GM21619 (cell line): Measurements from ENCODE around the gene MDK.
A peak's percentile ranks its signal among the peaks of the same experiment; 100 is the strongest.
"Not testable (repeated sequence)": the region's sequence is repeated elsewhere in the genome, so short reads cannot be mapped to it uniquely, and the experiment has no call there.

Source experiments
- ATAC-seq: cut with Tn5 transposase; IDR thresholded peaks from one replicate; pipeline ENCODE4 v1.9.1; 2021; ENCODE audit not compliant: unreplicated experiment

The MDK gene

DNA sequence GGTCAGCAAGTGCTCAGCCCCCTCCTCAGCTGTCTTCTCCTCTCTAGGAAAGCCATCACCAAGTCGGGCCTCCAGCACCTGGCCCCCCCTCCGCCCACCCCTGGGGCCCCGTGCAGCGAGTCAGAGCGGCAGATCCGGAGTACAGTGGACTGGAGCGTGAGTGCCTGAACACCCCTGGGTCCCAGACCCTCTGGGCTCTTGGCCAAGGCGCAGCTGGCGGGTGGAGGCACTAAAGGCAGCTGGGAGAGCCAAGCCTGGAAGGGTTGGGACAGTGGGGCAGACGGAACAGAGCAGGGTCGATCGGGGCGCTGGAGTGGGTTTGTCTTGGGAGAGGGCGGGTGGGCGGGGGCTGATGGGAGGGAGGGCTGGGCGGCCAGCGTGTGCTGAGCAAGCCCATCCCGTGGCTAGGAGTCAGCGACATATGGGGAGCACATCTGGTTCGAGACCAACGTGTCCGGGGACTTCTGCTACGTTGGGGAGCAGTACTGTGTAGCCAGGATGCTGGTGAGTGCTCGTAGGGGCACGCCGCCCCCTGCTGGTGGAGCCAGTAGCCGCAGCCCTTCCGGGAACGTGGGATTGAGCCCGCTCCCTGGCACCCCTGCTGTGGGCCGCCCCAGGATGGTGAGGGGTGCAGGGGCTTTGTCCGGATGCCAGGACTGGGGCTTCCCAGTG is 14.1 kb upstream of the MDK start:
- peak; percentile 51 for ATAC-seq

DNA sequence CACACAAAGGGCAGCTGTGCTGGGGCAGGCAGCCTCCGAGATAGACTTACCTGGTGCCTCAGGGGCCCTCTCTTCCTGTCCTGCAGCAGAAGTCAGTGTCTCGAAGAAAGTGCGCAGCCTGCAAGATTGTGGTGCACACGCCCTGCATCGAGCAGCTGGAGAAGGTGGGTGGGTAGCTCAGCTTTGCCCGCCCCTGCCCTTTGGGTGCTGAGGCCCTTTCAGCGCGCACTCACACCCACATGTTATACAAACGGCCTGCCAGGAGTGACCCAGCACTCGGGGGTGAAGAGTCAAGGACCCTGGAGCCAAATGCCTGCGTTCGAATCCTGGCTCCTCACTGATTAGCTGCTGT is 13.6 kb upstream of the MDK start:
- ATAC-seq = no peak

DNA sequence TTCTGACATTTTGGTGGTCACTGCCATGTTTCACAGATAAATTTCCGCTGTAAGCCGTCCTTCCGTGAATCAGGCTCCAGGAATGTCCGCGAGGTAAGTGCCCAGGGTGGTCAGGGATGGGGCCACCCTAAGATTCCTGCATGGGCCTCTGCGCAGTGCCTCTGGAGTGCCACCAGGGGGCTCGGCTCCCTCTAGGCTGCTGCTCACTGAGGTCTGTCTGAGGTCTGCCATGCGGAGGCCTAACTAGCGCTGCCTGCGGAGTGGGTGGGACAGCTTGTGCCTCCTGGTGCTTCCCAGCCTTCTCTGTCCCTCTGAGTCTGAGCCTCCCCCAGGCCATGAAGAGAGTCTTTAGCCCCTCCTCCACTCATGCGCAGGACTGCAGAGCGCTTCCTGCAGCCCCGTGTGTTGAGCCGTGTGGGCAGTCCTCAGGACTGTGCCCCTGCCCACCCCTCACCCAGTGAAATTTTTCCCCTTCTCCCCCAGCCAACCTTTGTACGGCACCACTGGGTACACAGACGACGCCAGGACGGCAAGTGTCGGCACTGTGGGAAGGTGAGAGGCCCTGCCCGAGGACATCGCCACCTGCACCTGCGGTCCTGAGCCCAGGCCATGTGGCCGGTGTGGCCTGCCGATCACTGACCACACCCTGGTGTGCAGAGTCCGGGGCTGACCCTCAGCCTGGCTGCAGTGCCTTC is 11.9 kb upstream of the MDK start:
- peak; percentile 46 for ATAC-seq

DNA sequence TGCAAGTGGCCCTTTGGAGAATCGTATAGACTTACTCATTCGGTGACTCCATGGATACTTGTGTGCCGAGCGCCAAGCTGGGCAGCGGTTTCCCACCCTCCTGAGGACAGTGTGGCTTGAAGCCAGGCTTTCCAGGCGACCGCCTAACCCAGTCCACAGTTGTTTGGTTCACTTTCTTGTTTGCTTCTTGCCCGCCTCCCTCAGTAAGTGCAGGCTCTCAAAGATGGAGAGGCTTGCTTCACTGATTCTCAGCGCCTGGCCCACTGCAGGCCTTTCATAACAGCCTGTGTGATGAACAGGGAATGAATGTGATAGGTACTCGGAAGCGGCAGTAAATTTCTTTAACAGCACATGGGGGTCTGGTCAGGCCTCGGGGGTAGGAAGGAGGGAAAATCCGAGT is 11.2 kb upstream of the MDK start:
- ATAC-seq = no peak

DNA sequence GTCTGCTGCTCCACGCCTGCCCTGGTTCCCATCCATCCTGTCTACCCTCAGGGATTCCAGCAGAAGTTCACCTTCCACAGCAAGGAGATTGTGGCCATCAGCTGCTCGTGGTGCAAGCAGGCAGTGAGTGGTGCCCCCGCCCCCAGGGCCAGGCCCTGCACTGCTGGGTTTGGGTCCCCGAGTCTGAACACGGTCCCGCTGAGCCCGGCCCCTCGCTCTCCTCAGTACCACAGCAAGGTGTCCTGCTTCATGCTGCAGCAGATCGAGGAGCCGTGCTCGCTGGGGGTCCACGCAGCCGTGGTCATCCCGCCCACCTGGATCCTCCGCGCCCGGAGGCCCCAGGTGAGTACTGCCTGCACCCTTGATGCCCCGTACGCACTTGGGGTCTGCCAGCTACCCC is 10.2 kb upstream of the MDK start:
- ATAC-seq = not testable (repeated sequence)

DNA sequence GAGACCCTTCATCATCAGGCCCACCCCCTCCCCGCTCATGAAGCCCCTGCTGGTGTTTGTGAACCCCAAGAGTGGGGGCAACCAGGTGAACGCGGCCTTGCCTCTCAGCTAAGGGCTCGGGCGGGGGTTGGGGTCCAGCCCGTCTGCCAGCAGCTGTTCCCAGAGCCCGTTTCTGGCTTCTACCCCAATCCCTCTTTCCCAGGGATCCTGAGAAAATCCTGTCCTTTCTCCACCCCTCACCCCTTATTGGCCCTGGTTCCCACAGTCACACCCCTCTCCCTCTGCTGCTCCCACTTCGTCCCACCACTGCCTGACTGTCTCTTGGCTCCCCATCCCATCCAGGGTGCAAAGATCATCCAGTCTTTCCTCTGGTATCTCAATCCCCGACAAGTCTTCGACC is 9.4 kb upstream of the MDK start:
- no peak for ATAC-seq

DNA sequence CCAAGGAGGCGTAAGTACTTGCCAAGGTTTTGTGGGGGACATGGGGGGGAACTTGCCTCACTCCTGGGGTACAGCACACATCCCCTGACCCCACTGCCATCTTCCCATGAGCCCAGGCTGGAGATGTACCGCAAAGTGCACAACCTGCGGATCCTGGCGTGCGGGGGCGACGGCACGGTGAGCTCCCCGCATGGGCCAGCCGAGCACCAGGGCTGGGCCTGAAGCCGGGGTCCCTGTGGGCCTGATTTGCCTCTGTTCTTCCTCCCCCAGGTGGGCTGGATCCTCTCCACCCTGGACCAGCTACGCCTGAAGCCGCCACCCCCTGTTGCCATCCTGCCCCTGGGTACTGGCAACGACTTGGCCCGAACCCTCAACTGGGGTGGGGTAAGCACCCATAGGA is 9.0 kb upstream of the MDK start:
- ATAC-seq = not testable (repeated sequence)

DNA sequence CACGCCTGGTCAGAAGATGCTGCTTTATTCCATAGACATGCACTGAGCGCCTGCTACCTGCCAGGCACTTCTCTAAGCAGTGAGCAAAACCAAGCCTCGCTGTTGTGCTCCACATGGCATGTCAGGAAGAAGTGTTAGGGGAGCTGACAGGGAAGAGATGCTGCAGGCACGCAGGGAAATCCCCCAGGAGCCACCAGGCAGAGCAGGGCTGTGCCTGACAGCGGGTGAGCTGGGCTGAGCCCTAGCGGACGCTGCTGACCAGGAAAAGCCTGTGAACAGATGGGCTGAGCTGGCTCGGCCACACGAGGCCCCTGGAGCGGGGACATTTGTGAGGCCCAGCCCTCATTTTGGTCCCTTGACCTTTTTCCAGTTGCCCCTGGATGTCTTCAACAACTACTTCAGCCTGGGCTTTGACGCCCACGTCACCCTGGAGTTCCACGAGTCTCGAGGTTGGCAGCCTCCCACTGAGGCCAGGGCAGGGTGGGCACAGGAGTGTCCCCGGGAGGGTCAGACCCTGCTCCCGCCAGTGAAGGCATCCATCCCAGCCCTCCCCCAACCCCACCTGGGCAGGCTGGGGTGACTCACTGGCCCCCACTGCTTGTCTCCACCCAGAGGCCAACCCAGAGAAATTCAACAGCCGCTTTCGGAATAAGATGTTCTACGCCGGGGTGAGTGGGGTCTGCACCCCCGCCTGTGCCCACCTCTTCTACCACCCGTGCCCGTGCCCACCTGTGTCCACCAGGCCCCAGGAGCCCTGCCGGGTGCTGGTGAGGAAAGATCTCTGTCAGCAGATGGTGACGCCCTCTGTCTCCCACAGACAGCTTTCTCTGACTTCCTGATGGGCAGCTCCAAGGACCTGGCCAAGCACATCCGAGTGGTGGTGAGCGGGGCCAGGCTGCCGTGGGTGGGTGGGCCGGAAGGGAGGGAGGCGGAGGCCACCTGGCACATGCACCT is 7.4 kb upstream of the MDK start:
- no peak for ATAC-seq

DNA sequence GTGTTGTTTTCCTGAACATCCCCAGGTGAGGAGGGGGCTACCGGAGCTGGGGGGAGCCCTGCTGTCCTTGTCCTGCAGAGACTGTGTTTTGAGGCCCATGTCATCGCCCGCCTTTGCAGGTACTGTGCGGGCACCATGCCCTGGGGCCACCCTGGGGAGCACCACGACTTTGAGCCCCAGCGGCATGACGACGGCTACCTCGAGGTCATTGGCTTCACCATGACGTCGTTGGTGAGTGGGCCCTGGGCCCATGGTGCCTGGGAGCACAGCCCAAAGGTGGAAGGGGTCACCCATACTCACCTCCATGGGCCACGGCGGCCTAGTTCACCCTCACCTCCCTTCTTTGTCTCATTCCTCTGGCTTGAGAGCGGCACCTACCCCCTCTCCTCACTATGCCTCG is 6.7 kb upstream of the MDK start:
- no peak for ATAC-seq

DNA sequence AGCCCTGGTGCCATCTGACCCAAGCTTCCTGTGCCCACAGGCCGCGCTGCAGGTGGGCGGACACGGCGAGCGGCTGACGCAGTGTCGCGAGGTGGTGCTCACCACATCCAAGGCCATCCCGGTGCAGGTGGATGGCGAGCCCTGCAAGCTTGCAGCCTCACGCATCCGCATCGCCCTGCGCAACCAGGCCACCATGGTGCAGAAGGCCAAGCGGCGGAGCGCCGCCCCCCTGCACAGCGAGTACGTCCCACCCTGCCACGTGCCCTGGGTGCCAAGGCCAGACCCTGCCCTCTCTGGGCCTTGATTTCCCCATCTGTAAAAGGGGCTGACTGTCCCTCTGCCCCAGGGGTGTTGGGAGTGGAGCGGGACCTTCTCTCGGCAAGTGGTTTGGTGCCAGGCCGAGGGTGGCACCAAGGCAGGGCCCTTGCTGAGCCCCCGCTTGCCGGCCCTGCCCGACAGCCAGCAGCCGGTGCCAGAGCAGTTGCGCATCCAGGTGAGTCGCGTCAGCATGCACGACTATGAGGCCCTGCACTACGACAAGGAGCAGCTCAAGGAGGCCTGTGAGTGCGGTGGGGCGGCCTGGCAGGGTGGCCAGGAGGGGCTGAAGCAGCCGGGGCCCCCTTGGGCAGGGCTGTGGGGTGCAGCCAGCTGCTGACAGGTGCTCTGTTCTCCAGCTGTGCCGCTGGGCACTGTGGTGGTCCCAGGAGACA is 5.9 kb upstream of the MDK start:
- ATAC-seq = no peak

DNA sequence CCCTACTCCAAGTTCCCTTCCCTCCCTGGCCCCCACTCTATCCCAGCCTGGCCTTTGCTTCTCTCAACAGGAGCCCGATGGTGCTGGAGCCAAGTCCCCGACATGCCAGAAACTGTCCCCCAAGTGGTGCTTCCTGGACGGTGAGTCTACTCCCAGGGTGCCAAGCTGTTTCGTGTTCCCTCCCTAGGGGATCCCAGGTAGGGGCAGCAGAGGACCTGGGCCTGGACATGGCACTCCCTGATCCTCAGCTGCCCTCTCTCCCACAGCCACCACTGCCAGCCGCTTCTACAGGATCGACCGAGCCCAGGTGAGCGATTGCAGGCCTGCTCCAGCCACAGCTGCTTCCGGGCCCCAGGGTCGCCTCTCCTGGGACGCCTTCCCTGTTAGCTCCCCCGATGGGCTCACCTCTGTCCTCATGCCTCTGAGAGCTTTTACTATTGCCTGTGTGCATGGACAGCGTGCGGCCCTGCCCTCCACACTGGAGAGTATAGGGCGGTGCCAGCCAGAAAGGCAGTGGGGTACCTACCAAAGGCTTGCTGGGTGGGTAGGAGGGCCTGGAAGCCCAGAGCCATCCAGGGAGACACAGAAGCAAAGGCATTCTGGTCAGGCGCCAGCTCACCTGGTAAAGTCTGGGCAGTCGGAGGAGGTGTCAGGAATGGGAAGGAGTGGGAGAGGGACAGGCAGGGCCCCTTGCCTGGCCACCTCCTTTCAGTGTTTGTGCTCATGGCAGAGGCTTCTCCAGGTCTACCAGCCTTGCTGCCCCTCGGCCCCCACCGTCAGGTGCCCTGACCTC is 5.0 kb upstream of the MDK start:
- no peak for ATAC-seq

DNA sequence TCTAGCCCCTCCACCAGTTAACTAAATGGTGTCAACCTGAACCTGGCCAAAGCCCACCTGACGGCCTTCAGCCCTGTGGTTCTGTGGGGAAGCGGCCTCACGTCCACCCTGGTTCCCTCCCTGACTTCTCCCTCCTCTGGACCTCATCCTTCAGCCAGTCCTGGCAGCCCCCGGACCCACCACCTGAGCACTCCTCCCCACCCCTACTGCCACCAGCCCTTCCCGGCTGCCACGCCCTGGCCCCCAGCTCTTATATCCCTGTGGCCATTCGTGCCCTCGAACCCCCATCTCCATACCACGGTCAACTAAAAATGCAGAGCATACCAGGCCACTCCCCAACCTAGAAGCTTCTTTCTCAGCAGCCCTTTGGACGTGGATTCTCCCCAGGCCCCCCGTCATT is 4.2 kb upstream of the MDK start:
- no peak for ATAC-seq

DNA sequence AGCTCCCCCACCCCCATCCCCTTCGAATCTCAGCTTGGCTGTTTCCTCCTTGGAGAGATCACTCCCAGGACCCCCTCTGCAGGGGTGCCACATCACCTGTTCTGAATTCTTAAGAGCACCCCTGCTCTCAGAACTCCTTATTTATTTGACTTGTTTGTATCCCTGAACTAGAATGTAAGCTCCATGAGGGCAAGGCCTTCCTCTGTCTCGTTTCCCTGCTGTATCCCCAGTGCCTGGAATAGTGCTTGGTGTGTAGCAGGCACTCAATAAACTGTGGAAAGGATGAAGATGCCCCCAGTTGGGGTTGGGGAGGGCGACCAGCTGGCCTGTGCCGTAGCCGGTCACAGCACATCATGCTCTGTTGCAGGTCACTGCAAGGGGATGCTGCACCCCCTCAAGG is 3.6 kb upstream of the MDK start:
- no peak for ATAC-seq

DNA sequence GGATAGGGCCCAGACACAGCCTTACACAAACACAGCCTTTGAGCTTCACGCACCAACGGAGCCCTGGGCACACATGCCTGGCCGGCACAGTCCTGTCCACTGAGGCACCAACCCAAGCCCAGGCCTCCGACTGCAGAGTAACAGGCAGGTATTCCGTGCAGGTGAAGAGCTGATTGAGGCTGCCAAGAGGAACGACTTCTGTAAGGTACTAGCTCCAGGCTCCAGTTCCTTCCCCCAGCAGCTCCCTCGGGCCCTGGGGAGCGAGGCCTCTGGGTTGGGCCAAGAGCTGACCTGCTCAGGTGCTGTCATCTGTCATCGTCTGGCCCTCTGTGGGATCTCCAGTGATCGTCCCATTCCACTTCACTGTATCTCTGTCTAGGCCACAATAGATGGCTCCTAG is 3.2 kb upstream of the MDK start:
- ATAC-seq = no peak

DNA sequence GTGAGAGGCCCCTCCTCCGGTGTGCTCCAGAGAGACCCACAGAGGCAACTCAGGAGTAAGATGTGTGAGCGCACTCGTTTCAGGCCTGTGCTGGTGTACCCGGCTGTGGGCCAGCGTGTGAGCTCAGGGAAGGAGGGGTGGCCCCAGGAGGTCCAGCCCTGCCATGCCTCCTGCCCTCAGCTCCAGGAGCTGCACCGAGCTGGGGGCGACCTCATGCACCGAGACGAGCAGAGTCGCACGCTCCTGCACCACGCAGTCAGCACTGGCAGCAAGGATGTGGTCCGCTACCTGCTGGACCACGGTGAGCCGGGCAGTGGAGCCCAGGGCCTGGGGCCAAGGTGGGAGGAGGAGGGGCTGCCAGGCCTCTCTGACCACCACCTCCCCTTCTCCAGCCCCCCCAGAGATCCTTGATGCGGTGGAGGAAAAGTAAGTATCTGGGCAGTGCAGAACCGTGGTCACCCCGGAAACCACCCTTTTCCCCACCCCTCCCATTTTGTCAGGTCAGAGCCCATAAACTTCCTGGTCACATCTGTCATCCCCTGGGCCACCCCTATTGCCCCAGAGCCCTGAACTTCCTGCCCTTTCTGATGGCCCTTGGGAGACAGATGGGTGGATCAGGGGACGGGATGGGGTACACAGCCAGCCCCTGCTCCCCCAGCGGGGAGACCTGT is 2.5 kb upstream of the MDK start:
- ATAC-seq = no peak

DNA sequence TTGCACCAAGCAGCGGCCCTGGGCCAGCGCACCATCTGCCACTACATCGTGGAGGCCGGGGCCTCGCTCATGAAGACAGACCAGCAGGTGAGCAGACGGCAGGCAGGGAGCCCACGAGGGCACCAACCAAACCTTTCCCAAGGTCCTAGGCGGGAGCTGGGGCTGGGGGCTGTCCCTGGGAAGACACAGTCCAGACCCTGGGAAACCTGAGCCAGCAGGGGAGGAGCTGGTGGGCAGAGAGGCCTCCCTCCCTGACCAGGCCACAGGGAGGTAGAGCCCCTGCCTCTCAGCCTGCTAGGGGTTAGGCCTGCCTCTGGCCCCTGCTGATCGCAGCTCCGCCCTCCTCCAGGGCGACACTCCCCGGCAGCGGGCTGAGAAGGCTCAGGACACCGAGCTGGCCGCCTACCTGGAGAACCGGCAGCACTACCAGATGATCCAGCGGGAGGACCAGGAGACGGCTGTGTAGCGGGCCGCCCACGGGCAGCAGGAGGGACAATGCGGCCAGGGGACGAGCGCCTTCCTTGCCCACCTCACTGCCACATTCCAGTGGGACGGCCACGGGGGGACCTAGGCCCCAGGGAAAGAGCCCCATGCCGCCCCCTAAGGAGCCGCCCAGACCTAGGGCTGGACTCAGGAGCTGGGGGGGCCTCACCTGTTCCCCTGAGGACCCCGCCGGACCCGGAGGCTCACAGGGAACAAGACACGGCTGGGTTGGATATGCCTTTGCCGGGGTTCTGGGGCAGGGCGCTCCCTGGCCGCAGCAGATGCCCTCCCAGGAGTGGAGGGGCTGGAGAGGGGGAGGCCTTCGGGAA is 1.8 kb upstream of the MDK start:
- not testable (repeated sequence) for ATAC-seq

DNA sequence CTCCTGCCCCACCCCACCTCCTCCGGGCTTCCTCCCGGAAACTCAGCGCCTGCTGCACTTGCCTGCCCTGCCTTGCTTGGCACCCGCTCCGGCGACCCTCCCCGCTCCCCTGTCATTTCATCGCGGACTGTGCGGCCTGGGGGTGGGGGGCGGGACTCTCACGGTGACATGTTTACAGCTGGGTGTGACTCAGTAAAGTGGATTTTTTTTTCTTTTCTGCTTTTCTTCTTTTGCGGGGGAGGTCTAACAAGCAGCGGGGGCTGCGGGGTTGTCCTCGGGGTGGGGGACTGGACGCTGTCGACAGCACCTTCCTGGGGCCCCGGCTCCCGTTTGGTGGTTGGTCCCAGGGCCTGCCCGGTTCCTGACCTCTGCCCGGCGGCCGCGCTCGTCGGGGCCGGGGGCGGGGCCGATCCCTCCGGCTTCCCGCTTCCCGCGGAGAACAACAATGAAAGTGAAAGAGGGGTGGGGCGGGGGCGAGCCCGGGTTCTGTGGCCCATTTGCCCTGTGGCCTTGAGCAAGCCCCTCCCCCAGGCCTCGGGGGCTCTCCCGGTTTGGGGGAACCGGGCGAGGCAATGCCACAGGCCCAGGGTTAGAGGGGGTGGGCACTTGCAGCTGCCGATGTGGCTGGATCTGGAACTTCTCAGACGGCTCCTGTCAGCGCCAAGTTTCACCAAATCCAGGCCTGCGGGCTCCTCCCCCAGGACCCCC is 975 bp upstream of the MDK start:
- ATAC-seq = no peak

DNA sequence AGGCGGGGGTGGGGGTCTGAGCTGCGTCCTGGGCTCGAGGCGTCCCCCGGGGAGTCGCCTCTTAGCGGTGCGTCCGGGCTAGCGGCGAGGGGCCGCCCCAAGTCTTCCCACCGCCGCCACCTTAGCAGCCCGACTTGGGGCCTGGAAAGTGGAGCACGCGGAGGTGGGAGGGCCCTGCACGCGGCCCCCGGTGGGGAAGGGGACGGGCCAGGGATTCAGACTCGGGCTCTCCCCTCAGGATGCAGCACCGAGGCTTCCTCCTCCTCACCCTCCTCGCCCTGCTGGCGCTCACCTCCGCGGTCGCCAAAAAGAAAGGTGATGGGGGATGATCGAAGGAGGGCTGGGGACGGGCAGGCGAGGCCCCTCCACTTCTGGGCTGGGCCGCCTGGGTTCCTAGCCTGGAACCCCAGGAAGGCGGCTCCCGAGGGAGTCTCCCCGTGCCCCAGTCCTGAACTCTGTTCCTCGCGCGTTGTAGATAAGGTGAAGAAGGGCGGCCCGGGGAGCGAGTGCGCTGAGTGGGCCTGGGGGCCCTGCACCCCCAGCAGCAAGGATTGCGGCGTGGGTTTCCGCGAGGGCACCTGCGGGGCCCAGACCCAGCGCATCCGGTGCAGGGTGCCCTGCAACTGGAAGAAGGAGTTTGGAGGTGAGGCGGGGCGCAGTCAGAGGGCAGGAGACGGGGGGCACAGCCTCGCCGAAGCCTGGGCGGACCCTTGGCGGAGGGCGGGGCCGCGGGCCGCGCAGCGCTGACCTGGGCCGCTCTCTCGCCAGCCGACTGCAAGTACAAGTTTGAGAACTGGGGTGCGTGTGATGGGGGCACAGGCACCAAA is 563 bp downstream of the MDK start:
- ATAC-seq = no peak
